Measurements from ENCODE around the gene PSMD1.
A peak's percentile ranks its signal among the peaks of the same experiment; 100 is the strongest.

PSMD1 gene

GRCh38 chr2:231123362-231123898 lies 66.8 kb downstream of the PSMD1 start:
- Histone ChIP-seq H3K4me3 (ENCODE audit: low read depth in 1 of 2, low read length in 2 of 2) (peak overlapping the region; percentile 55 to 76), H3K27me3 (ENCODE audit: low read depth, low read length) (no peaks in the 10 kb centered on the region), H3K4me1 (ENCODE audit: control insufficient read depth in 1 of 2, insufficient read depth in 2 of 2, low read length in 2 of 2) (peaks cover 6 to 9% of the 10 kb centered on the region in 2 donors), H3K36me3 (ENCODE audit: control insufficient read depth in 1 of 2, insufficient read depth in 2 of 2, low read length in 2 of 2) (no peaks in the 10 kb centered on the region), H3K27ac (ENCODE audit: low read length) (peak overlapping the region; percentile 89), H3K9me3 (ENCODE audit: control insufficient read depth in 1 of 2, low read length in 2 of 2) (no peaks in the 10 kb centered on the region)

- peaks cover 6 to 9% of the 10 kb centered on the region in 2 donors for H3K4me1 ChIP-seq (ENCODE audit: control insufficient read depth in 1 of 2, insufficient read depth in 2 of 2, low read length in 2 of 2)
- H3K9me3 ChIP-seq (ENCODE audit: control insufficient read depth in 1 of 2, low read length in 2 of 2) = no peaks in the 10 kb centered on the region
- peak within 1 kb of the TSS; percentile 89 for H3K27ac ChIP-seq (ENCODE audit: low read length)
- no peaks in the 10 kb centered on the region for H3K27me3 ChIP-seq (ENCODE audit: low read depth, low read length)
- H3K36me3 ChIP-seq (ENCODE audit: control insufficient read depth in 1 of 2, insufficient read depth in 2 of 2, low read length in 2 of 2) = no peaks in the 10 kb centered on the region
- peak within 1 kb of the TSS; percentile 55 to 76 for H3K4me3 ChIP-seq (ENCODE audit: low read depth in 1 of 2, low read length in 2 of 2)
Measured at GRCh38 chr2:231124838-231125568, 68.3 kb downstream of the PSMD1 start, which contains the start of gene HTR2B. Gene HTR2B, minus strand, starts transcription at chr2:231125042. Its CDS starts 1,278 bp downstream, at chr2:231123764.

- Histone ChIP-seq H3K9me3 (ENCODE audit: control insufficient read depth in 1 of 2, low read length in 2 of 2) (no peaks in the 10 kb centered on the region), H3K27me3 (ENCODE audit: low read depth, low read length) (no peaks in the 10 kb centered on the region), H3K36me3 (ENCODE audit: control insufficient read depth in 1 of 2, insufficient read depth in 2 of 2, low read length in 2 of 2) (no peaks in the 10 kb centered on the region), H3K27ac (ENCODE audit: low read length) (no peak overlapping the region), H3K4me3 (ENCODE audit: low read depth in 1 of 2, low read length in 2 of 2) (no peak overlapping the region), H3K4me1 (ENCODE audit: control insufficient read depth in 1 of 2, insufficient read depth in 2 of 2, low read length in 2 of 2) (peaks cover 6 to 9% of the 10 kb centered on the region in 2 donors)
Measured at GRCh38 chr2:231126123-231126522, 69.5 kb downstream of the PSMD1 start.

- H3K4me1 ChIP-seq (ENCODE audit: control insufficient read depth in 1 of 2, insufficient read depth in 2 of 2, low read length in 2 of 2) = peaks cover 6 to 9% of the 10 kb centered on the region in 2 donors
- no peaks in the 10 kb centered on the region for H3K27me3 ChIP-seq (ENCODE audit: low read depth, low read length)
- H3K4me3 ChIP-seq (ENCODE audit: low read depth in 1 of 2, low read length in 2 of 2) = no peak overlapping the region
- H3K36me3 ChIP-seq (ENCODE audit: control insufficient read depth in 1 of 2, insufficient read depth in 2 of 2, low read length in 2 of 2) = no peaks in the 10 kb centered on the region
- no peak overlapping the region for H3K27ac ChIP-seq (ENCODE audit: low read length)
- no peaks in the 10 kb centered on the region for H3K9me3 ChIP-seq (ENCODE audit: control insufficient read depth in 1 of 2, low read length in 2 of 2)
Measured at GRCh38 chr2:231127480-231127879, 70.8 kb downstream of the PSMD1 start.

- Histone ChIP-seq H3K27me3 (ENCODE audit: low read depth, low read length) (no peaks in the 10 kb centered on the region), H3K36me3 (ENCODE audit: control insufficient read depth in 1 of 2, insufficient read depth in 2 of 2, low read length in 2 of 2) (no peaks in the 10 kb centered on the region), H3K4me1 (ENCODE audit: control insufficient read depth in 1 of 2, insufficient read depth in 2 of 2, low read length in 2 of 2) (peaks cover 6 to 9% of the 10 kb centered on the region in 2 donors), H3K9me3 (ENCODE audit: control insufficient read depth in 1 of 2, low read length in 2 of 2) (no peaks in the 10 kb centered on the region), H3K4me3 (ENCODE audit: low read depth in 1 of 2, low read length in 2 of 2) (no peak overlapping the region), H3K27ac (ENCODE audit: low read length) (no peak overlapping the region)
Measured at GRCh38 chr2:231127936-231128335, 71.3 kb downstream of the PSMD1 start.

- no peak overlapping the region for H3K4me3 ChIP-seq (ENCODE audit: low read depth in 1 of 2, low read length in 2 of 2)
- H3K4me1 ChIP-seq (ENCODE audit: control insufficient read depth in 1 of 2, insufficient read depth in 2 of 2, low read length in 2 of 2) = peaks cover 6 to 9% of the 10 kb centered on the region in 2 donors
- no peaks in the 10 kb centered on the region for H3K27me3 ChIP-seq (ENCODE audit: low read depth, low read length)
- H3K9me3 ChIP-seq (ENCODE audit: control insufficient read depth in 1 of 2, low read length in 2 of 2) = no peaks in the 10 kb centered on the region
- no peak overlapping the region for H3K27ac ChIP-seq (ENCODE audit: low read length)
- no peaks in the 10 kb centered on the region for H3K36me3 ChIP-seq (ENCODE audit: control insufficient read depth in 1 of 2, insufficient read depth in 2 of 2, low read length in 2 of 2)
Measured at GRCh38 chr2:231128541-231128940, 71.9 kb downstream of the PSMD1 start.

GRCh38 chr2:231129216-231129615 lies 72.5 kb downstream of the PSMD1 start:
- no peak overlapping the region for H3K4me3 ChIP-seq (ENCODE audit: low read depth in 1 of 2, low read length in 2 of 2)
- no peaks in the 10 kb centered on the region for H3K36me3 ChIP-seq (ENCODE audit: control insufficient read depth in 1 of 2, insufficient read depth in 2 of 2, low read length in 2 of 2)
- peaks cover 4 to 6% of the 10 kb centered on the region in 2 donors for H3K4me1 ChIP-seq (ENCODE audit: control insufficient read depth in 1 of 2, insufficient read depth in 2 of 2, low read length in 2 of 2)
- H3K27me3 ChIP-seq (ENCODE audit: low read depth, low read length) = no peaks in the 10 kb centered on the region
- no peaks in the 10 kb centered on the region for H3K9me3 ChIP-seq (ENCODE audit: control insufficient read depth in 1 of 2, low read length in 2 of 2)
- H3K27ac ChIP-seq (ENCODE audit: low read length) = no peak overlapping the region

- H3K4me3 ChIP-seq (ENCODE audit: low read depth in 1 of 2, low read length in 2 of 2) = no peak overlapping the region
- no peaks in the 10 kb centered on the region for H3K36me3 ChIP-seq (ENCODE audit: control insufficient read depth in 1 of 2, insufficient read depth in 2 of 2, low read length in 2 of 2)
- H3K9me3 ChIP-seq (ENCODE audit: control insufficient read depth in 1 of 2, low read length in 2 of 2) = no peaks in the 10 kb centered on the region
- H3K4me1 ChIP-seq (ENCODE audit: control insufficient read depth in 1 of 2, insufficient read depth in 2 of 2, low read length in 2 of 2) = peaks cover 0 to 6% of the 10 kb centered on the region in 2 donors
- H3K27ac ChIP-seq (ENCODE audit: low read length) = no peak overlapping the region
- H3K27me3 ChIP-seq (ENCODE audit: low read depth, low read length) = no peaks in the 10 kb centered on the region
Measured at GRCh38 chr2:231130336-231131056, 73.8 kb downstream of the PSMD1 start.

GRCh38 chr2:231132129-231132528 lies 75.5 kb downstream of the PSMD1 start:
- no peaks in the 10 kb centered on the region for H3K9me3 ChIP-seq (ENCODE audit: control insufficient read depth in 1 of 2, low read length in 2 of 2)
- H3K27ac ChIP-seq (ENCODE audit: low read length) = no peak overlapping the region
- H3K4me3 ChIP-seq (ENCODE audit: low read depth in 1 of 2, low read length in 2 of 2) = no peak overlapping the region
- no peaks in the 10 kb centered on the region for H3K36me3 ChIP-seq (ENCODE audit: control insufficient read depth in 1 of 2, insufficient read depth in 2 of 2, low read length in 2 of 2)
- no peaks in the 10 kb centered on the region for H3K27me3 ChIP-seq (ENCODE audit: low read depth, low read length)
- no peaks in the 10 kb centered on the region for H3K4me1 ChIP-seq (ENCODE audit: control insufficient read depth in 1 of 2, insufficient read depth in 2 of 2, low read length in 2 of 2)

- Histone ChIP-seq H3K4me3 (ENCODE audit: low read depth in 1 of 2, low read length in 2 of 2) (no peak overlapping the region), H3K36me3 (ENCODE audit: control insufficient read depth in 1 of 2, insufficient read depth in 2 of 2, low read length in 2 of 2) (no peaks in the 10 kb centered on the region), H3K4me1 (ENCODE audit: control insufficient read depth in 1 of 2, insufficient read depth in 2 of 2, low read length in 2 of 2) (no peaks in the 10 kb centered on the region), H3K9me3 (ENCODE audit: control insufficient read depth in 1 of 2, low read length in 2 of 2) (no peaks in the 10 kb centered on the region), H3K27me3 (ENCODE audit: low read depth, low read length) (no peaks in the 10 kb centered on the region), H3K27ac (ENCODE audit: low read length) (no peak overlapping the region)
Measured at GRCh38 chr2:231133365-231134099, 76.9 kb downstream of the PSMD1 start.

All from muscle layer of duodenum (tissue), 2 donors.